ENCODE measurements around the gene ERG.

Gene ERG, protein sequence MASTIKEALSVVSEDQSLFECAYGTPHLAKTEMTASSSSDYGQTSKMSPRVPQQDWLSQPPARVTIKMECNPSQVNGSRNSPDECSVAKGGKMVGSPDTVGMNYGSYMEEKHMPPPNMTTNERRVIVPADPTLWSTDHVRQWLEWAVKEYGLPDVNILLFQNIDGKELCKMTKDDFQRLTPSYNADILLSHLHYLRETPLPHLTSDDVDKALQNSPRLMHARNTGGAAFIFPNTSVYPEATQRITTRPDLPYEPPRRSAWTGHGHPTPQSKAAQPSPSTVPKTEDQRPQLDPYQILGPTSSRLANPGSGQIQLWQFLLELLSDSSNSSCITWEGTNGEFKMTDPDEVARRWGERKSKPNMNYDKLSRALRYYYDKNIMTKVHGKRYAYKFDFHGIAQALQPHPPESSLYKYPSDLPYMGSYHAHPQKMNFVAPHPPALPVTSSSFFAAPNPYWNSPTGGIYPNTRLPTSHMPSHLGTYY

DNA sequence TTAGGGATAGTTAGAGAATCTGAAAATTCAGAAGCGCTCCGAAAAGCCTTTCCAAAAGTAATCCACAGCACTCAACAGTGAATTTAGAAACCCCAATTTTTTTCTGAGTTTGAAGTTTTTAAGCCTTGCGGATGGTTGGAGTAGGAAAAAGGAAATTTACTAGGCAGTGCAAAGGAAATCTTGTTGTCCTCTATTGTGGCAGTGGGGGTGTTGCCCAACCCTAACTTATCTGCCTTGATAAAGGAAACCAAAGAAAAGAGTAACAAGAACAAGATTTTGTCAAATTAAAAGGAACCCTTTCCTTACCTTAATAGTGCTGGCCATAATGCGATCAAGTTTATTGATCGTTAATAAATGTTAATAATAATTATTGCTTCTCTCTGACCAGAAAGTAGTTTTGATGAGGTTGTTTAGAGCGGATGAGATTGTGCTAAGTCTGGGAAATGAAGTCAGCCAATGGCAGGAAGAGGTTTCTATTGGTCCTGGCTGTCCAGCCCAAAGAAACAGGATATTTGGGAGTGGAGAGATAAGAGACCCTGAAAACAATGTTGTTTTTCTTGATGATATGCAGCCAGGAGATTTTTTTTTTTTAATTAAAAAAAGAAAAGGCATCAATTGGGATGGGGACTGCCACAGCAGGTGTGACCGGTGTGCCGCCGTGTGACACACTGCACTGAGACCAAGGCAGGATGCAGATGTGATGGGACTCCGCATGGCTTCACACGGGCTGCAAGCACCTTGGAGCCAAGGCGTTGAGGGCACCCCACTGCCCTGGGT lies at the start of gene ERG:
TSS of gene ERG (minus strand) at position 421 of the 777 bp plus-strand sequence. CDS start at position 324, 97 bp downstream.
- DNase-seq (ENCODE audit: low read depth), result no peak

DNA sequence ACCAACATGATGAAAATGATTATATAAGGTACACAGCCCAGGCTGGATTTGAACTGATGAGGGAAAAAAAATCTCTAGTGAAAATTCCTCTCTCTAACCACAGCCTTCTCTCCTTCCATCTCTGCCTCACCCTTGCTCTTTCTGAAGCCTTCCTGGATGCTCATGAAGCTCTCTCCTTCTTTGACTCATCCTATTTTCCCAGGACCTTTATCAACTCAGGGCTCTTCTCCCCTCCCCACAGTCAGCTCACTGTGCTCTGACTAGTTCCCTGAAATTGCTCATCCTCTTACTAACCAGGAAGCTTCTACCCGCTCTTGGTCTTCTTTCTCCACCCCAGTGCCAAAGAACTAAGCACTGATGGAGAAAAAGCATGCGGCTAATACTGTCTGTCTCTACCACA lies 46.4 kb upstream of the ERG start:
- DNase-seq (ENCODE audit: low read depth), result no peak

DNA sequence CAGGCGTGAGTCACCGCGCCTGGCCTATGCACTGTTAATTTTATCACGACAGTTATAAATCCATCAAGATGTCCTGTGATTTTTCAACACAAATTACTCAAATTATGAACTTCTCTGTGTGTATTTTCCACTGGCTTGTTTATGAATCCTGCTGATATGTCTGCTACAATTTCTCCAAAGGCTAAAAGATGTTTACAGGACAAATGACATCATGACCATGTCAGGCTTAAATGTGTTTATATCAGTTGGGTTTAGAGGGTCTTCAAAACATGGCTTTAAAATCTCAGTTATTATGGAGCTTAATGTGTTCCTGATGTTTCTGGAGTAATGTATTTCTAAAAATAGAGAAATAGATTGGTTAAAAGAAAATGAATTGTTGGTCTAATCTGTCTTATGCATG lies 44.0 kb upstream of the ERG start:
- DNase-seq (ENCODE audit: low read depth), result no peak

DNA sequence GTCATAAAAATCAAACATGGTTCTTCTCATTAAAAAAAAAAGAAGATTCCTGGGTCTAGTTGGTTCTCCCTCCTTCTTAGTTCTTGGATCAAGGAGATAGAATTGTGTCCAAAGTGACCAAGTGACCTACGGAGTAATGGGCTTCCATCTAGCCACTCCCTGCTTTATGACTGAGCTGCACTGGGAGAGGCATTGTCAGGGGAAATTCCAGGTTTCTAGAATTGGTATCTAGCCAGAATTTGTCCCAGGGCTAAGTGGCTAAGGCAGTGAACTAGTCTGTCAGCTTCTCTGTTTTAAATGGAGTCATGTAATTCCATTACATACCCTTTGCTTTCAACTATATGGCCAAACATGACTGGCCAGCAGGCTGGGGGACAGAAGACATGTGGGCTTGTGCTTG lies 40.1 kb upstream of the ERG start:
- no peak for DNase-seq (ENCODE audit: low read depth)

DNA sequence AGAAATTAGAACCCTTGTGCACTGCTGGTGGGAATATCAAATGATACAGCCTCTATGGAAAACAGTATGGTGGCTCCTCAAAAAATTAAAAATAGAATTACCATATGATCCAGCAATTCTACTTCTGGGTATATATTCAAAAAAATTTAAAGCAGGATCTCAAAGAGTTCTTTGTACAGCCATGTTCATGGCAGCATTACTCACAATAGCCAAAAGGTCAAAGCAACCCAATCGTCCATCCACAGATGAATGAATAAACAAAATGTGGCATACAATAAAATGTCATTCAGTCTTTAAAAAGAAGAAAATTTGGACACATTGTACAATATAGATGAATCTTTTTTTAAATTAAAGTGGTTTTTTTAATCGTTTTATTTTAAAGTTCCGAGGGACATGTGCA lies 36.3 kb upstream of the ERG start:
- no peak for DNase-seq (ENCODE audit: low read depth)

DNA sequence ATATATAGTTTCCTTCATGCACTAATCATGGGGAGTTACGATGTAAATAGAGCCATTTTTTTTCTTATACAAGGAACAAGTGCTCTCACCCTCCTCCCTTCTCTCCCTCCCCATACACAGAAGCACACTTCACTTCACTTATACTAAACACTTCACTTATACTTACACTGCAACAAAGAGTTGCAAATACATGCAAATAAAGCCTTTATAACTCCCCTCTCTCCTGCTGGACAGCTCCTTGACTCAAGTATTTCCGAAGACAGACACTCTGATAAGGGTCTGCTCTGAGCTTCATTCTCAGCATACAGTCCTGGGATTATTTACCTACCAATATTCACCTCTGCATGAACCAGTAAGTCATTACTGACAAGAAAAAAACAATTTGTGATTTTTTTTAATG lies 35.6 kb upstream of the ERG start:
- DNase-seq (ENCODE audit: low read depth), result no peak

DNA sequence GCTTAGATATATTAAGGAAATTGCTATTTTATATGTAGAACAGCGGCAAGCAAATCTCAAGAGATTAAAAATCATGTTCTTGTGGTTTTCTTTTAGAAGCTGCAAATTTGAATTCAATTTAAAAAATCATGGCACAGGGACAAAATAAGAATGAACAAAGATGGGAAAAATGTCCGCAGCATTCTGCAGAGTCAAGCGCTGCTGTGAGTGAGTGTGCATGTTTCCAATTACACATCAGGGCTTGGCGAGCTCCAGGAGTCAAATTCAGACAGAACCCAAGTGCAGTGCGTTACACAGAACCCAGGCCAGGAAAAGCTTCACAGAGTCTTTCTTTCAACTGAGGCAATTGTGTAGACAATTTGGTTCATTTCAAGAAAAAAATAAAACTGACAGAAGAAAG lies 33.3 kb upstream of the ERG start:
- DNase-seq (ENCODE audit: low read depth), result no peak

DNA sequence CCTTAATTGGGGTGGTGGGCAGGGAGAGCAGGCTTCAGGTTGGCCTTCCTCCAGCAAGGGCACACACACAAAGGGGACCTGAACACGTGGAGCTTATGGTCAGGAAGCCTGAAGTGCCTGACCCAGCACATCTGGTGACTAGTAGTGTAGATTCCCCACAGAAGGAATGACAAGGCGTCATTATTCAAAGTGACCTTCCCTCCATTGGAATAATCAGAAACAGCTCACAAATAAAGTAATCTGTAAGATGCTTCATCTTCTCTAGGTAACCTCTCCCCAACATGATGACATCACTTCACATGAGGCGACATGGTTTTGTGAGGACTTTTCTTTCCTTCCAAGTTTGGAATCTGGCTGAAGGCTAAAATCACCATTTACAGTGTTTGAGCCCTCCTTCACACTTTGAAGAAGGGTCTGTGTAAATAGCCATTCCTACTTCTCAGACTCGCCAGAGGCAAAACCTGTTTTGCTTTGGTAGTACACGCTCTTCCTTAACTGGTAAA lies 32.8 kb upstream of the ERG start:
- DNase-seq (ENCODE audit: low read depth), result no peak

DNA sequence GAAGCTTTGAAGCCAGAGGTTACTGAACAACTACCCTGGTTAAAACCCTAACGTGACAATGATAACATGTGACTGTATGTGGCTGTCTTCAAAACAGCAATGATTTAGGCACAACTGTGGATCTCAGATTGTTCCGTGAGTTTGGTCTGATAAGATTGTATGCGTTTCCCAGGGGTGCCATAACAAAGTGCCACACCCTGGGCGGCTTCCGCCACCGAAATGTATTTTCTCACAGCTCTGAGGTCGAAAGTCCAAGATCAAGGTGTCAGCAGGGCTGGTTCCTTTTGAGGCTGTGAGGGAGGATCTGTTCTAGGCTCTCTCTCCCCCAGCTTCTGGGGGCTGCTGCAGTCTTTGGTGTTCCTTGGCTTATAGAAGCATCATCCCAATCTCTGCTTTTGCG lies 29.5 kb upstream of the ERG start:
- DNase-seq (ENCODE audit: low read depth), result no peak

DNA sequence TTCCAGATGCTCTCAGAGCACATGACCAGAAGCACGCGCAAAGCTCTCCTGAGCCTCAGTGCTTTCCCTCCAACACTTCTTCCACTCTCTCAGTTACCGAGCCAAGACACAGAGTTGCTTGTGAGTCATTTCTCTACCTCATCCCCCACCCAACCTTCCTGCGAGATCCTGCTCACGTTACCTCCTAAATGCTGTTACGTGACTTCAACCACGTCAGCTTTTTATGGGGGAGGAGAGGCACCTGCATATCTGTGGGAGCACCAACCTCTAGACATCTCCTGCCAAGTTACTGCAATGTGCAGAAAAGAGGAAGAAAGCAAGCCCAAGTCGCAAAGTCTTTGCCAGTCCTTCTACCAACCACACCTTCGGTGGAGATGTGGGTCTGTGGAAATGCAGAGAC lies 27.2 kb upstream of the ERG start:
- DNase-seq (ENCODE audit: low read depth), result no peak

DNA sequence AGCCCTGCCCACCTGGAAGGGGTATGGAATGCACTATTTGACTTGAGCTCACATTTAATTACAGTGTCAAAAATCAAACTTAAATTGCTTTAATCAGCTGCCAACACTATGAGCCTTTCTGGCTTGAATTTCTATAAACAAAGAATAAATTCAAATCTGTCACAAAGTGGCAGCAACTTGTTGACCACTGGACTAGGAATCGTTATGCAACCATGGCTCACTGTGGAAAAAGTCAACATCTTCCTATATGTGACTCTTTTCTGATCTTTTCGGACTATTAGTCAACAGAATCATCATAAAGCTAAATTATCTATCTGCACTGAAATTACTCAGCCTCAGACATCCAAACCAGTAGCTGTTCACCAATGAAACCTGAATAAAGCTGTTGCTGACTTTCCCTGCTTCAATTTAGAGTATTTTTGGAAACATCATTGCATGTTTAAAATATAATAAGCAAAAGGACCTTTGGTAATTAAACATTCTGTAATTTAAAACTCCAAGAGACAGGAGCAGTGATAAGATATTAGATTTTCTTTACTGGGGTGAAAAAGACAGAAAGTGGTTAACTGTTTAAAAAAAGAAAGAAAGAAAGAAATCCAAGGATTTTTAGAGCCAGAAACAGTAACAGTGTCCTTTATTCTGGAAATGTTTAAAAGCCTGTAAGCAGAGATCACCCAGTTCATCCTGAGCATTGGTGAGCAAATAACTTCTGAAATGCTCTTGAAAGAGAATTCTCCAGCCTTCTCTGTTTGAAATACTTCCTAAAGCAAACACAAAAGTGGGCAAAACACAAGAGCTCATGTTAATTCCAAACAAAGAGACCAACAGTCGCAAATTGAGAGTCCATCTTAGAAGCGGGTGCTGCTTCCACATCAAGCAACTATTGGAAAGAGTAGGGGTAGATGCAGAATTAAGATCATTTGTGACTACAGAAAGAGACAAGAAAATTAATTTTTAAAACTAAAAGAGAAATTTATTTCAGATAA lies 26.2 kb upstream of the ERG start:
- DNase-seq (ENCODE audit: low read depth), result no peak

DNA sequence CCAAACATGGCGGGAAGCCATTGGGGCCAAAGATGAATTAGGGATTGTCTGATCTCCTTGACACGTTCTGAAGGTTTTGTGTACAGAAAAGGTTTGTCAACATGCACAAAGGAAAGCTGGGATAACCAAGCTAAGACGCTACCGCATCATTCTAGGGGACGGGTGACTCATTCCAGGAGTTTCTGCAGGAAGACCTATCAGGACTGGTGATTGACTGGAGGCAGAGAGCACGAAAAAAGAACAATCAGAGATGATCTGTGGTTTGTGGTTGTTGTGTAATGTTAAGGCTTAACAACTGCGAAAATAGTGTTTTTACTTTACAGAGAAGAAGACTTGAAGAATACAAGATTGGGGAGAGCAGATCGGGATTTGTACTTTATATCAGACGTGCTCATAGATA lies 22.2 kb upstream of the ERG start:
- no peak for DNase-seq (ENCODE audit: low read depth)

DNA sequence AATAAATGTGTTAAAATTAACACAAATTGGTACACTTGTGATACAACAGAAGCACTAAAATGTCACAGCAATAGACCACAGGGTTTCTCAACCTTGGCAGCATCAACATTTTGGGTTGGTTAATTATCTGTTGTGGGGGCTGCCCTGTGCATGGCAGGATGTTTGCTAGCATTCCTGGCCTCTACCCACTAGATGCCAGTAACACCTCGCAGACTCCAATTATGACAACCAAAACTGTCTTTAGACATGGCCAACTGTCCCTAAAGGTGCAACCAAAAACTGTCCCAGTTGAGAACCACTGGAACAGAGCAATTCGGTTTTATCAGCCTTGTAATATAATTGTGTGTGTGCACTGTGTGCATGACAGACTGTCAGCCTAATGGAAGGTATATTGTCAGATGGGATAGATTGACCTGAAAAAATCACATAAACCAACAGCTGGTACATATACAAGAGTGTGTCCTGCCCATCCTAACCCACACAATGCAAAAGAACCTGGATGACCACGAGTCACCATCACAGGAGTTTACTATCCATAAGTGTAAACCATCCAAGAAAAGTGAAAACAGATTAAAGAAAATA lies 13.5 kb upstream of the ERG start:
- no peak for DNase-seq (ENCODE audit: low read depth)

DNA sequence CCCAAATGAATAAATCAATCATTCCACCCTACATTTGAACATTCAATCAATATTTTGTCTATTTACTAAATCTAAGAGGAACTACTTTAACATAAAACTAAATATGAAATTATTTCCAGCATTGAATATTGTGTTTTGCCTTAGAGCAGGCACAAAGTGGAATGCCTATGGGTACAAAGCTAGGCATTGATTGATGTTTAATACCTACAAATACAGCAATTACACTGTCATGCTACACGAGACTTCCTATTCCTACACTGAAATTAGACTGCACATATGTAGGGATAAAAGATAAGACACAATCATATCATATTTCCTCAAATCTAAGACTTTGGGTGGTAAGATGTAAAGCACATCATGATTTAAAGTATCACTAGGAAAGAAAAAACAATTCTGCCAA lies 12.9 kb upstream of the ERG start:
- DNase-seq (ENCODE audit: low read depth), result no peak

DNA sequence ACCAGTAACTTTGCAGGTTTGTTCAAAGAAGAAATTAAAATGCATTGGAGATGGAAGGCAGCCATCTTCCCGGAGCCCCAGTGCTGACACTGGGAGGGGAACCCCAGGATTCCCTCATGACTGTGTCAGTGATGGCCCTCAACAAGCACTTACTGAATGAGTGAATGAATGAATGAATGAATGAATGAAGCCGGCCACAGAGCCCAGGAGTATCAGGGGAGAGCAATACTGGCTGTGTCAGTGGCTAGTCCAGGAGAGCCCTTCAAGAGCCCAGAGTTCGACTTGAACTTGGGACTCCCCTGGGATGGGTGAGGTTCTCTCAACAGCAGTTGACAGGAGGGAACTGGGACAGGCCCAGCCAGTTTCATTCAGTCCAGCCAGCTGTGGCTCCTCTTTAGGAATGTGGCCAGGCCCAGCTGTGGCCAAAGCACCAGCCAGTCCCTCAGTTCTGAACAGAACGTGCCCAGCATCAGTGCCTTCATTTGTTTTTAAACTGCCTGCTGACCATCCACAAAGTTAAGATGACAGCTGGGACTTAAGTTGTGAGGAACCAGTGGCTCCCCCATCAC lies 9.2 kb upstream of the ERG start:
- DNase-seq (ENCODE audit: low read depth), result no peak

DNA sequence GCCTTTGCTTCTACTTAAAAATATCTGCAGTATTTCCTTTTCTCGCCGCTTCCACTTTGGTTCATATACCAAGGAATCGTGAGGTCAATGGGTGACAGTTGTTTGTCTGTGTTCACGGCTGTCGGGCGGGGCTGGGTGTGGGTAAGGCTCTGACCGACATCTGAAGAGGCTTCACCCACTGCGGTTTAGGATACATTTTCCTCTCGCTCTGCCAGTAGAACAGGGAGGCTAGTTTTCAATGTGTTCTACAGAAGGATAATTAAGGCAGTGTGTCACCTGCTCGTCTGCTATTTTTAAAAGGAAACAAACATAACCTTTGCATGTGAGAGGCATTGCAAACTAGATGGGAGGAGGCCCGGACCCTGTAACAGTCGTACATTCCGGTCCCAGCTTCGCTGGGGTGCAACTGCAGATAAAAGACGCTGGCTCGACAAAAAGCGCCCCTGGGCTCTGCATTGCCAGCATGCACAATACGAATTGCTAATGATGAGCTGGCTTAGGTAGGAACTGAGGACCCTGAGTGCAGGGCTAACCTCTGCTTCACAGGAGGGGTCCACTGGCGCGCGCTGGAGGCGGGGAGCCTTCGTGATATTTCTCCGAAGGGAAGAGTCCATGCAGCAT lies 8.5 kb upstream of the ERG start:
- DNase-seq (ENCODE audit: low read depth), result no peak

DNA sequence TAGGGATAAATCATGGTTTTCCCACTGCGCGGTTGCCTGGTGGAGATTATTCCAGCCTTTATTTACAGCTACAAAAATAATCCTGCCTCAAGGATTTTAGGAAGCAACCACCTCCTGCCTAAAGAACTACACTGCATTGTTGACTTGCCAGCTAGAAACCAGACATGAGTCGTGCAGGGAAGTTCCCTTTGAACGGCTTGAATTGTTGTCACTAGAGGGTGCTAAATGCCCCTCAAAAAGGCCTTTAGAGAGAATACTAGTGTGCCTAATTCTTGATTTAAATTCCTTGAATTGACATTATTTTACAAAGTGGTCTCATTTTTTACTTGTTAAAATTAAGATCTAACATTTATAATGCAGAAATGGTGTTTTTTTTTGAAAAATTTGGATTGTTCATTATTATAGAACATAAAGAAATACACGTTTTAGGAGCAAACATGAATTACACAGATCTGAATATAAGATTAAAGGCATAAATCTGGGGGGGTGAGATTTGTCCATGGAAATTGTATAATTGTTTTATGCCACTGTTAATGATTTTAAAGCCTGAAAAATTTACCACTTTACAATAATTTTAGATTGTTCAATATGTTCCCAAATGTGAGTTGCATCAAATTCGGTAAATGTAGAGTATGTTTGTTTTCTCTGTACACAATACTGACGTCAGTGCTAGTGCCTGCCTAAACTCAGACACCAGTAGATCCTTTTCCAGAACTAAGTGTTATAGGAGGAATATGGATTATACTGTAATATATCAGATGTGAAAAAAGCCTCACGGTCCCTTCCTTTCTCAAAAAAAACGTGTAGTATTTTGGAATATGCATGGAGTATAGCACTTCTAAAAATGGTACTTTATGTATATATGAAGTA lies 7.6 kb upstream of the ERG start:
- no peak for DNase-seq (ENCODE audit: low read depth)

DNA sequence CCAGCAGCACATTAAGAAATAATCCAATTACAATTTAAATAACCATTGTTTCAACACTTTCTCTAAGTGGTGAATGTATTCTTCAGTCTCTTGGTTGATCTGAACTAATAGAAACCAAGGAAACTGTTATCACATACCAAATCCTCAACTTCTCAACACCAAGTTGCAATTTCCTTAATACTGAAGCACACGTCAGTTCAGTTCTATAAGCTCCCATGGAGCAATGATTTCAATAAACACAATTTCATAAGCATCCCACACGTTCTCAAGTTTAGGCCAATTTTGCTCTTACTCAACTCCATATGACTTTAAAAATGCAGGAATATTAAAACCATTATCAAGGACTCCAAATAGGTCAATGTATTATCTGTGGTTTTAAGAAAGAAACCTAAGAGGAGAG lies 5.8 kb upstream of the ERG start:
- no peak for DNase-seq (ENCODE audit: low read depth)

DNA sequence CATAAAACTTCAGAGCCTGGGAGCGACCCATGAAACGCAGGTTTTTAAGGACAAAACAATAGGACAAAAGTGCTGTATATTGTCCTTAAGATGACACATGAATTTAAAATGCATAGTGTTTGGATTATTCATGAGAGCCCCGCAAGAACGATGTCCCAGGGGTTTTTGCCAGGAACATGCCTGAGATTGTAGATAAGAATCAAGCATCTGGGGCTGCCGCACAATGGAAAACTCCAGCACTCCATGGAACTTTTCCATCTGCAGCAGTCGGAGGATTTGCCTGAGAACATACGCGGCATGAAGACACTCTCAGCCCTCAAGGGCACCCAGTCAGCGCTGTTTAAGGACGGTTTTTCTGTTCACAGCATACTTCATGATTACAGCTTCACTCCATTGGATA lies 5.3 kb upstream of the ERG start:
- no peak for DNase-seq (ENCODE audit: low read depth)

DNA sequence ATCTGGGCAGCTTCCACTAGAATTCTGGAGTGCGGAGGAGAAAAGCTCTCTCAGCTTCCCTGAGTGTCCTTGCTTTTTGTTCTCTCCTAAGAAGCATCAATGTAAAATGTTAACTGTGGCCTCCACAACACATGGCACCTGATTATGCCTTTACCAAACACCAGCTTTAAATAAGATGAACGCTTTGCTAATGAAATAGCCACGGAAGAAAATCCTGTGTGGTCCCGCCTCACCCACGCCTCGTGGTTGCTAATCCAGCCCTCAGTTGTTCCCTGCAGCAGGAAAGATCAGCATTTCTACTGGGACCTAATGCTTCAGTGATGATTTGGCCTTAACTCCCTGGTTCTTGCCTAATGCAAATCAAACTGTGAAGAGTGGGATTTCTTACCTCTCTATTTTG lies 1.8 kb upstream of the ERG start:
- DNase-seq (ENCODE audit: low read depth), result no peak

Measured in activated T-helper 1 cell treated with Interleukin-2 at 50 U/mL for 16 hours (primary cell).